ENCODE data around the gene CSH1.
"Not testable (repeated sequence)": the region's sequence is repeated elsewhere in the genome, so short reads cannot be mapped to it uniquely, and the experiment has no call there.

GRCh38 chr17:63871646-63872365 is 24.6 kb downstream of the CSH1 start:
- not testable (repeated sequence) for TF ChIP-seq POLR2AphosphoS5 (IDR thresholded peaks at IDR 0.05; ENCODE audit: borderline replicate concordance, low read depth, low read length); EZH2 (IDR thresholded peaks at IDR 0.05)

Measured in SK-N-MC (cell line).